HepG2 (cell line): ENCODE data around the gene BAHCC1. TPM values are rescaled to one million over a fixed set of nuclear protein-coding genes. Genes with fewer than 3 reads are reported as not detected.

Experiments
- AFF4 ChIP-seq: sonication (generic); formaldehyde crosslinking; IDR thresholded peaks from 2 replicates; pipeline ENCODE4 v1.4.0; 2020; ENCODE audit warnings: missing genetic modification reagents
- BATF2 ChIP-seq: sonication (generic); formaldehyde crosslinking; IDR thresholded peaks from 2 replicates; pipeline ENCODE4 v1.8.0; 2022; ENCODE audit warnings: mild to moderate bottlenecking, missing genetic modification reagents, moderate library complexity
- ELK4 ChIP-seq: sonication (generic); formaldehyde crosslinking; IDR thresholded peaks from 2 replicates; pipeline ENCODE4 v1.9.0; 2021; ENCODE audit warnings: missing genetic modification reagents, borderline replicate concordance
- GATAD1 ChIP-seq: IDR thresholded peaks from 2 replicates; pipeline ENCODE4 v1.6.1; 2016; ENCODE audit warnings: missing genetic modification reagents, missing compliant biosample characterization
- HBP1 ChIP-seq: IDR thresholded peaks from 2 replicates; pipeline ENCODE4 v1.6.1; 2016; ENCODE audit warnings: low read depth, control low read depth
- MEIS2 ChIP-seq: sonication (generic); formaldehyde crosslinking; IDR thresholded peaks from 2 replicates; pipeline ENCODE4 v1.9.0; 2021; ENCODE audit warnings: mild to moderate bottlenecking, missing genetic modification reagents
- POGZ ChIP-seq: sonication (generic); formaldehyde crosslinking; IDR thresholded peaks from 2 replicates; pipeline ENCODE4 v1.4.0; 2020; ENCODE audit warnings: mild to moderate bottlenecking, missing genetic modification reagents
- RERE ChIP-seq: IDR thresholded peaks from 2 replicates; pipeline ENCODE4 v1.6.1; 2016; ENCODE audit warnings: low read depth, missing genetic modification reagents, missing compliant biosample characterization
- SMAD3 ChIP-seq: sonication (generic); formaldehyde crosslinking; IDR thresholded peaks from 2 replicates; pipeline ENCODE4 v1.4.0; 2020; ENCODE audit warnings: missing genetic modification reagents
- SRF ChIP-seq: IDR thresholded peaks from 2 replicates; pipeline ENCODE4 v1.6.1; 2011; ENCODE audit warnings: mild to moderate bottlenecking, low read depth, low read length, moderate library complexity
- ZBTB14 ChIP-seq: sonication (generic); formaldehyde crosslinking; IDR thresholded peaks from 2 replicates; pipeline ENCODE4 v1.4.0; 2020; ENCODE audit warnings: missing genetic modification reagents
- ZNF354B ChIP-seq: sonication (generic); formaldehyde crosslinking; IDR thresholded peaks from 2 replicates; pipeline ENCODE4 v1.8.0; 2022; ENCODE audit warnings: mild to moderate bottlenecking, missing genetic modification reagents
- polyA plus RNA-seq, 8 experiments: library from polyadenylated mRNA; depleted of rRNA in 3 of 8; stranded (reverse) in 7 of 8; unstranded in 1 of 8; fragments of >200 nt; fragmentation: Illumina TruSeq in 4 of 8; extraction: Trizol in 4 of 8; gene quantifications; 2 replicates each; pipeline versions ENCODE4 v1.2.1 to v1.2.3, GENCODE V29; 2011 to 2016; ENCODE audit warnings: low read depth in 4 of 8, missing spikeins in 1 of 8, mixed read lengths in 1 of 8; ENCODE audit not compliant: insufficient read depth in 1 of 8
- total RNA-seq, 5 experiments: library from RNA; depleted of rRNA; stranded (reverse); fragments of >200 nt; fragmentation: Illumina TruSeq; extraction: Trizol; gene quantifications; 2 replicates each; pipeline ENCODE4 v1.2.3, GENCODE V29; 2016; ENCODE audit warnings: low read depth in 1 of 5

The BAHCC1 gene
- total and polyA plus RNA-seq, 2 of the 13 experiments (the other 11 are each of a cell fraction or from before 2014, with no cell fraction given), result 1.4 to 1.7 TPM

GRCh38 chr17:81387100-81388090, 7.9 kb upstream of the BAHCC1 start (continued):
- TF ChIP-seq SMAD3 (CRISPR knock-in tag), result no peak
- TF ChIP-seq GATAD1, result no peak
- TF ChIP-seq BATF2 (CRISPR knock-in tag), result no peak
- no peak for TF ChIP-seq ELK4 (CRISPR knock-in tag)
- TF ChIP-seq RERE, result no peak; the same call in 1 of the 2 replicates
- TF ChIP-seq HBP1 (CRISPR knock-in tag), result no peak
- no peak for TF ChIP-seq SRF
- TF ChIP-seq AFF4 (CRISPR knock-in tag), result no peak
- TF ChIP-seq ZNF354B (CRISPR knock-in tag), result no peak
- no peak for TF ChIP-seq POGZ (CRISPR knock-in tag)
- TF ChIP-seq ZBTB14 (CRISPR knock-in tag), result 0 out of 2 replicates have a peak, but pooled peaks have one; percentile 55
- TF ChIP-seq MEIS2 (CRISPR knock-in tag), result no peak; the same call in 1 of the 2 replicates
